Colonic mucosa (tissue), 4 donors: ENCODE results near the gene SMU1. TPM values are rescaled to one million over a fixed set of nuclear protein-coding genes. Genes with fewer than 3 reads are reported as not detected.

Experiments
- DNase-seq: peaks from one replicate; pipeline ENCODE4 v3.0.0-alpha.2; 2020
- H3K27ac ChIP-seq: fragments of 200-600 bp; one replicate; pipeline ENCODE4 v1.8.0; 2021
- H3K27me3 ChIP-seq: fragments of 200-600 bp; one replicate; pipeline ENCODE4 v1.8.0; 2021
- H3K36me3 ChIP-seq: fragments of 200-600 bp; one replicate; pipeline ENCODE4 v1.8.0; 2021
- H3K4me1 ChIP-seq: fragments of 200-600 bp; one replicate; pipeline ENCODE4 v1.8.0; 2021; ENCODE audit warnings: mild to moderate bottlenecking
- H3K4me3 ChIP-seq: fragments of 200-600 bp; one replicate; pipeline ENCODE4 v1.8.0; 2021
- H3K9ac ChIP-seq, 2 donors: one replicate each; pipeline ENCODE4 v1.7.0; 2013; ENCODE audit warnings: control low read depth in 2 of 2, low read depth in 2 of 2, low read length in 2 of 2
- H3K9me3 ChIP-seq: fragments of 200-600 bp; one replicate; pipeline ENCODE4 v1.8.0; 2021
- CTCF ChIP-seq: fragments of 200-600 bp; IDR thresholded peaks from one replicate; pipeline ENCODE4 v1.8.0; 2022; ENCODE audit warnings: antibody characterized with exemption, mild to moderate bottlenecking
- intact Hi-C: fragments of 100-400 bp; cut with DNase I; formaldehyde crosslinking; loops from one replicate; pipeline ENCODE4 v1.14.1; 2022
- total RNA-seq, 2 donors: library from RNA; stranded (reverse); fragmentation: NEBNext Ultra II Directional in 1 of 2; extraction: Animal tissue kit (Norgen Biotek cat#: 25700) in 1 of 2; gene quantifications; one replicate each; pipeline ENCODE4 v1.2.1, GENCODE V29; 2021
- donor health status: healthy.
- donor health status: DM: no; HTN: no; CAD: no.
- donor health status: DM: no; HTN: no; CAD: no.

Gene SMU1
- total RNA-seq, 2 donors from 2014 or later: 17.4 to 18.7 TPM

- Histone ChIP-seq H3K36me3 (peaks cover 26% of the 10 kb centered on the region), H3K27ac (no peak overlapping the region), H3K9me3 (no peaks in the 10 kb centered on the region), H3K27me3 (no peaks in the 10 kb centered on the region), H3K9ac (no peak overlapping the region), H3K4me3 (no peak overlapping the region), H3K4me1 (no peaks in the 10 kb centered on the region)
- DNase-seq: no peak
- intact Hi-C loops: no loop called here
- TF ChIP-seq CTCF: no peak
Observed at GRCh38 chr9:33040792-33041431, 35.6 kb downstream of the SMU1 start.

- peaks cover 37% of the 10 kb centered on the region for H3K36me3 ChIP-seq
Observed at GRCh38 chr9:33032865-33033264, 43.6 kb downstream of the SMU1 start.

GRCh38 chr9:33032292-33032691 lies 44.2 kb downstream of the SMU1 start:
- peaks cover 33% of the 10 kb centered on the region for H3K36me3 ChIP-seq
- no peak overlapping the region for H3K9ac ChIP-seq
- peaks cover 5% of the 10 kb centered on the region for H3K4me1 ChIP-seq
- no peaks in the 10 kb centered on the region for H3K27me3 ChIP-seq
- no peak for DNase-seq
- no peaks in the 10 kb centered on the region for H3K9me3 ChIP-seq
- no peak for TF ChIP-seq CTCF
- no peak overlapping the region for H3K27ac ChIP-seq
- intact Hi-C loops: no loop called here
- H3K4me3 ChIP-seq: no peak overlapping the region

More at GRCh38 chr9:33032865-33033264, 43.6 kb downstream of the SMU1 start:
- Histone ChIP-seq H3K4me3 (no peak overlapping the region), H3K9ac (no peak overlapping the region), H3K4me1 (peaks cover 5% of the 10 kb centered on the region), H3K9me3 (no peaks in the 10 kb centered on the region), H3K27me3 (no peaks in the 10 kb centered on the region), H3K27ac (no peak overlapping the region)
- no peak for DNase-seq
- intact Hi-C loops: no loop called here
- no peak for TF ChIP-seq CTCF

GRCh38 chr9:33030285-33030684 lies 46.2 kb downstream of the SMU1 start:
- H3K9me3 ChIP-seq: no peaks in the 10 kb centered on the region
- H3K27me3 ChIP-seq: no peaks in the 10 kb centered on the region
- TF ChIP-seq CTCF: no peak
- peaks cover 14% of the 10 kb centered on the region for H3K36me3 ChIP-seq
- peaks cover 5% of the 10 kb centered on the region for H3K4me1 ChIP-seq
- no peak overlapping the region for H3K4me3 ChIP-seq
- no peak overlapping the region for H3K27ac ChIP-seq
- no peak for DNase-seq
- intact Hi-C loops: no loop called here
- H3K9ac ChIP-seq: no peak overlapping the region

- no peak for TF ChIP-seq CTCF
- Histone ChIP-seq H3K9ac (no peak overlapping the region), H3K27me3 (no peaks in the 10 kb centered on the region), H3K9me3 (no peaks in the 10 kb centered on the region), H3K4me3 (no peak overlapping the region), H3K4me1 (peaks cover 5% of the 10 kb centered on the region), H3K36me3 (peaks cover 11% of the 10 kb centered on the region), H3K27ac (no peak overlapping the region)
- intact Hi-C loops: no loop called here
- DNase-seq: no peak
Observed at GRCh38 chr9:33029231-33029786, 47.2 kb downstream of the SMU1 start.
